Hepatocyte (in vitro differentiated cells): Measurements from ENCODE around the gene SYPL2. TPM values are rescaled to one million over a fixed set of nuclear protein-coding genes. Genes with fewer than 3 reads are reported as not detected.

Experiments used
- DNase-seq: peaks from one replicate; pipeline ENCODE4 v3.0.0-alpha.2; 2016; ENCODE audit warnings: low spot score
- H2AFZ ChIP-seq: fragments of 200-600 bp; sonication (generic); 2 replicates; pipeline ENCODE4 v1.6.0; 2016; ENCODE audit warnings: antibody characterized with exemption, mild to moderate bottlenecking
- H3K27ac ChIP-seq: fragments of 200-600 bp; sonication (generic); 2 replicates; pipeline ENCODE4 v1.5.1; 2016; ENCODE audit warnings: mild to moderate bottlenecking
- H3K27me3 ChIP-seq: fragments of 200-600 bp; sonication (generic); 2 replicates; pipeline ENCODE4 v1.6.1; 2016
- H3K36me3 ChIP-seq: fragments of 200-600 bp; sonication (generic); replicated peaks from 2 replicates; pipeline ENCODE4 v1.5.1; 2016; ENCODE audit warnings: low read depth; ENCODE audit not compliant: insufficient read depth
- H3K4me1 ChIP-seq: fragments of 200-600 bp; sonication (generic); 2 replicates; pipeline ENCODE4 v1.5.1; 2016; ENCODE audit warnings: mild to moderate bottlenecking, moderate library complexity; ENCODE audit not compliant: insufficient read depth
- H3K4me2 ChIP-seq: fragments of 200-600 bp; sonication (generic); 2 replicates; pipeline ENCODE4 v1.6.0; 2016
- H3K4me3 ChIP-seq: fragments of 200-600 bp; sonication (generic); 2 replicates; pipeline ENCODE4 v1.5.1; 2016; ENCODE audit warnings: mild to moderate bottlenecking
- H3K79me2 ChIP-seq: fragments of 200-600 bp; sonication (generic); 2 replicates; pipeline ENCODE4 v1.6.0; 2017; ENCODE audit warnings: mild to moderate bottlenecking
- H3K9me2 ChIP-seq: fragments of 200-600 bp; sonication (generic); replicated peaks from 2 replicates; pipeline ENCODE4 v1.6.0; 2017; ENCODE audit warnings: mild to moderate bottlenecking; ENCODE audit not compliant: insufficient read depth
- H3K9me3 ChIP-seq: fragments of 200-600 bp; sonication (generic); 2 replicates; pipeline ENCODE4 v1.5.1; 2016; ENCODE audit warnings: low read depth, mild to moderate bottlenecking
- H4K20me1 ChIP-seq: fragments of 200-600 bp; sonication (generic); 2 replicates; pipeline ENCODE4 v1.6.0; 2016; ENCODE audit warnings: mild to moderate bottlenecking; ENCODE audit not compliant: insufficient read depth, poor library complexity, severe bottlenecking
- EZH2 ChIP-seq: fragments of 200-600 bp; sonication (generic); IDR thresholded peaks from 2 replicates; pipeline ENCODE4 v1.6.1; 2016; ENCODE audit warnings: antibody characterized with exemption, mild to moderate bottlenecking, borderline replicate concordance
- EZH2phosphoT487 ChIP-seq: fragments of 200-600 bp; sonication (generic); IDR thresholded peaks from one replicate; pipeline ENCODE4 v1.6.1; 2018; ENCODE audit warnings: antibody characterized with exemption, mild to moderate bottlenecking, low read depth, moderate library complexity; ENCODE audit not compliant: unreplicated experiment, severe bottlenecking
- WGBS: methylation state at CpG from one replicate; pipeline ENCODE4 v1.1.6; 2016; ENCODE audit warnings: low lambda C conversion rate; ENCODE audit errors: missing lambda C conversion rate; 5-methylcytosine and 5-hydroxymethylcytosine counted together
- polyA plus RNA-seq: library from polyadenylated mRNA; unstranded; fragments of >200 nt; fragmentation: Nextera tagmentation; extraction: Ambion mirVana; gene quantifications from 2 replicates; pipeline ENCODE4 v1.2.1, GENCODE V29; 2016
- total RNA-seq: library from RNA; depleted of rRNA; stranded (reverse); fragments of >200 nt; gene quantifications from 2 replicates; pipeline ENCODE4 v1.2.3, GENCODE V29; 2014
- TF ChIP-seq, protein P1 (sequence below): fragments of 200-600 bp; sonication (generic); IDR thresholded peaks from 2 replicates; pipeline ENCODE4 v1.5.1; 2016; ENCODE audit warnings: antibody characterized with exemption, mild to moderate bottlenecking; ENCODE audit not compliant: poor library complexity

The SYPL2 gene
- total and polyA plus RNA-seq, 2 experiments from 2014 or later = 2.0 to 3.0 TPM

- Histone ChIP-seq H3K79me2 (no peaks in the 10 kb centered on the region), H2AFZ (no peak overlapping the region), H3K9me2 (no peaks in the 10 kb centered on the region), H4K20me1 (no peaks in the 10 kb centered on the region), H3K9me3 (no peaks in the 10 kb centered on the region), H3K27me3 (no peaks in the 10 kb centered on the region), H3K4me1 (peaks cover 4% of the 10 kb centered on the region), H3K4me2 (no peak overlapping the region), H3K36me3 (no peaks in the 10 kb centered on the region), H3K27ac (no peak overlapping the region), H3K4me3 (no peak overlapping the region)
- TF ChIP-seq, protein P1, sequence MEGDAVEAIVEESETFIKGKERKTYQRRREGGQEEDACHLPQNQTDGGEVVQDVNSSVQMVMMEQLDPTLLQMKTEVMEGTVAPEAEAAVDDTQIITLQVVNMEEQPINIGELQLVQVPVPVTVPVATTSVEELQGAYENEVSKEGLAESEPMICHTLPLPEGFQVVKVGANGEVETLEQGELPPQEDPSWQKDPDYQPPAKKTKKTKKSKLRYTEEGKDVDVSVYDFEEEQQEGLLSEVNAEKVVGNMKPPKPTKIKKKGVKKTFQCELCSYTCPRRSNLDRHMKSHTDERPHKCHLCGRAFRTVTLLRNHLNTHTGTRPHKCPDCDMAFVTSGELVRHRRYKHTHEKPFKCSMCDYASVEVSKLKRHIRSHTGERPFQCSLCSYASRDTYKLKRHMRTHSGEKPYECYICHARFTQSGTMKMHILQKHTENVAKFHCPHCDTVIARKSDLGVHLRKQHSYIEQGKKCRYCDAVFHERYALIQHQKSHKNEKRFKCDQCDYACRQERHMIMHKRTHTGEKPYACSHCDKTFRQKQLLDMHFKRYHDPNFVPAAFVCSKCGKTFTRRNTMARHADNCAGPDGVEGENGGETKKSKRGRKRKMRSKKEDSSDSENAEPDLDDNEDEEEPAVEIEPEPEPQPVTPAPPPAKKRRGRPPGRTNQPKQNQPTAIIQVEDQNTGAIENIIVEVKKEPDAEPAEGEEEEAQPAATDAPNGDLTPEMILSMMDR = no peak
- TF ChIP-seq EZH2 (no peak), EZH2phosphoT487 (no peak)
- no peak for DNase-seq
- 77% methylated on average over 13 of the region's 13 CpGs for WGBS
Observed at GRCh38 chr1:109530457-109531087, 64.2 kb downstream of the SYPL2 start.

- Histone ChIP-seq H3K27me3 (no peaks in the 10 kb centered on the region), H3K27ac (no peak overlapping the region), H4K20me1 (no peaks in the 10 kb centered on the region), H3K36me3 (no peaks in the 10 kb centered on the region), H3K4me2 (no peak overlapping the region), H3K4me3 (no peak overlapping the region), H3K79me2 (no peaks in the 10 kb centered on the region), H2AFZ (no peak overlapping the region), H3K4me1 (peaks cover 4% of the 10 kb centered on the region), H3K9me2 (no peaks in the 10 kb centered on the region), H3K9me3 (no peaks in the 10 kb centered on the region)
- TF ChIP-seq, protein P1 = no peak
- 92% methylated on average over 4 of the region's 4 CpGs for WGBS
- DNase-seq = no peak
Observed at GRCh38 chr1:109531380-109531779, 65.0 kb downstream of the SYPL2 start.

Other genes with a start within 250 kb of the SYPL2 start
- 2.6 and 3.7 TPM in 2 replicates for gene CELSR2, start 217.0 kb upstream of the SYPL2 start, total RNA-seq
- gene CELSR2, start 217.0 kb upstream of the SYPL2 start, polyA plus RNA-seq = 3.2 and 3.3 TPM in 2 replicates
- gene PSRC1, start 183.4 kb upstream of the SYPL2 start, total RNA-seq = 10.1 and 14.3 TPM in 2 replicates
- 9.1 and 13.7 TPM in 2 replicates for gene PSRC1, start 183.4 kb upstream of the SYPL2 start, polyA plus RNA-seq
- 3.6 and 13.7 TPM in 2 replicates for gene MYBPHL, start 159.5 kb upstream of the SYPL2 start, total RNA-seq
- 6.7 and 7.4 TPM in 2 replicates for gene MYBPHL, start 159.5 kb upstream of the SYPL2 start, polyA plus RNA-seq
- gene SORT1, start 68.6 kb upstream of the SYPL2 start, total RNA-seq = 59.3 and 66.3 TPM in 2 replicates
- gene SORT1, start 68.6 kb upstream of the SYPL2 start, polyA plus RNA-seq = 34.4 and 43.7 TPM in 2 replicates
- 50.5 and 64.4 TPM in 2 replicates for gene PSMA5, start 40.1 kb upstream of the SYPL2 start, total RNA-seq
- 83.1 and 90.1 TPM in 2 replicates for gene PSMA5, start 40.1 kb upstream of the SYPL2 start, polyA plus RNA-seq
- 5.1 and 6.6 TPM in 2 replicates for gene ATXN7L2, start 17.4 kb downstream of the SYPL2 start, total RNA-seq
- gene ATXN7L2, start 17.4 kb downstream of the SYPL2 start, polyA plus RNA-seq = 5.3 and 9.3 TPM in 2 replicates
- gene CYB561D1, start 27.5 kb downstream of the SYPL2 start, total RNA-seq = 6.0 and 6.5 TPM in 2 replicates
- 4.8 and 5.2 TPM in 2 replicates for gene CYB561D1, start 27.5 kb downstream of the SYPL2 start, polyA plus RNA-seq
- gene AMIGO1, start 43.2 kb downstream of the SYPL2 start, total RNA-seq = 4.1 and 4.4 TPM in 2 replicates
- gene AMIGO1, start 43.2 kb downstream of the SYPL2 start, polyA plus RNA-seq = 2.0 and 2.6 TPM in 2 replicates
- 0.50 TPM in 1 of 2 replicates, not detected in the other for gene GPR61, start 73.3 kb downstream of the SYPL2 start, total RNA-seq
- 0.88 and 1.1 TPM in 2 replicates for gene GPR61, start 73.3 kb downstream of the SYPL2 start, polyA plus RNA-seq
- 10.9 and 11.5 TPM in 2 replicates for gene GNAI3, start 82.1 kb downstream of the SYPL2 start, total RNA-seq
- gene GNAI3, start 82.1 kb downstream of the SYPL2 start, polyA plus RNA-seq = 8.1 and 8.9 TPM in 2 replicates
- 0.96 TPM in 1 of 2 replicates, not detected in the other for gene GNAT2, start 153.1 kb downstream of the SYPL2 start, total RNA-seq
- gene GNAT2, start 153.1 kb downstream of the SYPL2 start, polyA plus RNA-seq = 0.18 and 0.19 TPM in 2 replicates
- 63.1 and 81.9 TPM in 2 replicates for gene AMPD2, start 153.3 kb downstream of the SYPL2 start, total RNA-seq
- 80.9 and 101 TPM in 2 replicates for gene AMPD2, start 153.3 kb downstream of the SYPL2 start, polyA plus RNA-seq
- gene GSTM4, start 189.6 kb downstream of the SYPL2 start, total RNA-seq = 64.5 and 99.9 TPM in 2 replicates
- 97.4 and 116 TPM in 2 replicates for gene GSTM4, start 189.6 kb downstream of the SYPL2 start, polyA plus RNA-seq
- 46.5 and 48.7 TPM in 2 replicates for gene GSTM2, start 201.5 kb downstream of the SYPL2 start, total RNA-seq
- 91.4 and 106 TPM in 2 replicates for gene GSTM2, start 201.5 kb downstream of the SYPL2 start, polyA plus RNA-seq
- 19.9 and 21.1 TPM in 2 replicates for gene GSTM1, start 221.3 kb downstream of the SYPL2 start, total RNA-seq
- gene GSTM1, start 221.3 kb downstream of the SYPL2 start, polyA plus RNA-seq = 44.3 and 47.4 TPM in 2 replicates
- gene GSTM5, start 245.7 kb downstream of the SYPL2 start, total RNA-seq = 0.12 and 3.0 TPM in 2 replicates
- gene GSTM5, start 245.7 kb downstream of the SYPL2 start, polyA plus RNA-seq = 1.2 and 1.6 TPM in 2 replicates